Esophagus mucosa (tissue), 1 donor: Measurements from ENCODE around the gene PIK3R2. TPM values are rescaled to one million over a fixed set of nuclear protein-coding genes. Genes with fewer than 3 reads are reported as not detected.
A peak's percentile ranks its signal among the peaks of the same experiment; 100 is the strongest.
"Not testable (repeated sequence)": the region's sequence is repeated elsewhere in the genome, so short reads cannot be mapped to it uniquely, and the experiment has no call there.

ENCODE experiments used
- ATAC-seq: fragments of 200-7000 bp; cut with Tn5 transposase; one replicate; pipeline ENCODE4 v1.9.1; 2020
- total RNA-seq: library from RNA; stranded (reverse); gene quantifications from one replicate; pipeline ENCODE4 v1.2.4, GENCODE V29; 2023
- donor health status: DM: yes; HTN: yes; CAD: no.

Gene PIK3R2
- 35.6 TPM for total RNA-seq

DNA sequence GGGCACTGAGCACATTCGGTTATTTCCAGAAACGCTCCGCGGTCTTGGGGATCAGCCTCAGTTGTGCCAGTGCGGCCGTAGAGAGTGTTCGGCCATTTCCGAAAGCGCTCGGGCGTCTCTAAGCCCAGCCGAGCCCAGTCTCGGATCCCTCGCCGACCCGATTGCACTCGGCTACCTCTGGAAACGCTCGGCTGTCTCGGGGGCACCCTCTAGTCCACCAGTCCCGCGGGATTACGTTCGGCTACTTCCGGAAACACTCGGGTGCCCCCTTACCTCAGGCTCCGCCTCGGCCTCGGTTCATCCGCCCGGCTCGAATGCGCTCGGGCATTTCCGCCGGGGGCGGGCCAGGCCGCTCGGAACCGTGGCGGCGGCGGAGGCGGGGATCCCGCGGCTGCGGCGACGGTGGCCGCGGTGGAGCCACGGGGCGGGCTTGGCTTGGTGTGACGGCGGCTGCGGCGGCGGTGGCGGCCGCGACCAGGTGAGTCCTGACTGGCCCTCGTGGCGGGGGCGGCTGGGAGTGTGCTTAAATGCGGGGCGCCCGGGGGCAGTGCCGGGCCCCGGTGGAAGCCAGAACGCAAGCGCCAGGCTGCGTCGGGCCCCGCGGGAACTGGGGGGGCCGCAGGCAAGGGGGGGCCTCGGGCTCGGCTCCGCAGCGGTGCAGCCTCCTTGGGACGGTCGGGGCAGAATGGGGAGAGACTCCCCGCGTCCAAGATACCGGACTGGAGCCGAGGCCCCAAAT lies at the start of gene PIK3R2:
TSS of gene PIK3R2 (plus strand) at position 347 of the 739 bp plus-strand sequence. CDS start 2,717 bp downstream, outside the sequence.
- peak; percentile 86 for ATAC-seq

DNA sequence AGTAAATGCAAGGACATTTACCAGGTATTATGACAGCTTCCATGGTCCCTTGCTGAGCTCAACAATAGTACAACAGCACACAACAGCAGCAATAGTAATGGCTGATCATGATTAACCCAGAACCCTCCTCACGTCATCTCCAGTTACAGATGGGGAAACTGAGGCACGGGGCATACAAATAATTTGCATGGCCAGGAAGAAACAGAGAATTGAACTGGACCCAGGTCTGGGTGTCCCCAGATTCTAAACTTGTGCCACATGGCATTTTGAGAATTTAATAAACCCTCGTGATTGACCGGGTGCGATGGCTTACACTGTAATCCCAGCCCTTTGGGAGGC lies 48.2 kb upstream of the PIK3R2 start:
- no peak for ATAC-seq

DNA sequence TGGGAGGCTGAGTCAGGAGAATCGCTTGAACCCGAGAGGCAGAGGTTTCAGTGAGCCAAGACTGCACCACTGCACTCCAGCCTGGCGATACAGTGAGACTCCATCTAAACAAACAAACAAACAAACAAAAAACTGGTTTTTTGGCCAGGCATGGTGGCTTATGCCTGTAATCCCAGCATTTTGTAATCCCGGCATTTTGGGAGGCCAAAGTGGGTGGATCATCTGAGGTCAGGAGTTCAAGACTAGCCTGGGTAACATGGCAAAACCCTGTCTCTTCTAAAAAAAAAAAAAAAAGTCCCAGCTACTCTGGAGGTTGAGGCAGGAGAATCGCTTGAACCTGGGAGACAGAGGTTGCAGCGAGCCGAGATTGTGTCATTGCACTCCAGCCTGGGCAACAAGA lies 47.7 kb upstream of the PIK3R2 start:
- not testable (repeated sequence) for ATAC-seq

DNA sequence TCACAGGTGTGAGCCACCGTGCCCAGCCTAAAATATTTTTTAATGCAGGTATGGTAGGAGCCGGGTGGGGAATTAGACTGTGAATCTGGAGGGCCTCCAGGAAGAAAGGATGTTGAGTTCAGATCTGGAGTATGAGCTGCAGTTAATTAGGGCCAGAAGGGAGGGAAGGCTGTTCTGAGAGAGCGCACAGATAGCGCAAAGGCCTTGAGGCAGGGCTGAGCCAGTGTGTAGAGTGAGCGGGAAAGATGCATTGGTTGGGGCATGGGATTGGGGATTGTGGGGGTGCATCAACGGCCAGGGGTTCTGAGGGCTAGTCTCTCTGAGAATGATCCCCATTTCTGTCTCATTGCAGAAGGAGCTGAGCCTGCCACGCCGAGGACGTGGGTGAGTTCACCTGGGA lies 45.7 kb upstream of the PIK3R2 start:
- ATAC-seq = no peak

DNA sequence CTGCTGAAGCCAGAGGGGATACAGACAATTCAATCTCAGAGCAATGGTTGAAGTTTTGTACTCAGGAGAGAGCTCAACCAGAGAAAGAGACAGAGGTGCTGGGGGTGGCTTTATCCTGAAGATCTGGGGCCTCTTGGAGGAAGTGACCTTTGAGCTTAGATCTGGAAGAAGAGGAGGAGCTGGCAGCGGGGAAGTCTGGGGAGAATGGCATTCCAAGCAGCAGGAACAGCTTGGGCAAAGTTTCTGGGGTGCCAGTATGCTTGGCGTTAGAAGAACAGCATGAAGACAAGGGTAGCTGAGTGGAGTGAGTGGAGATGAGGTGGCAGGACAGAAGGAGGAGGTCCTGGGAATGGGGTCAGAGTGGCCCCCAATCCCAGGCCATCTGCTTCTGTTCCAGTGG lies 44.1 kb upstream of the PIK3R2 start:
- no peak for ATAC-seq

DNA sequence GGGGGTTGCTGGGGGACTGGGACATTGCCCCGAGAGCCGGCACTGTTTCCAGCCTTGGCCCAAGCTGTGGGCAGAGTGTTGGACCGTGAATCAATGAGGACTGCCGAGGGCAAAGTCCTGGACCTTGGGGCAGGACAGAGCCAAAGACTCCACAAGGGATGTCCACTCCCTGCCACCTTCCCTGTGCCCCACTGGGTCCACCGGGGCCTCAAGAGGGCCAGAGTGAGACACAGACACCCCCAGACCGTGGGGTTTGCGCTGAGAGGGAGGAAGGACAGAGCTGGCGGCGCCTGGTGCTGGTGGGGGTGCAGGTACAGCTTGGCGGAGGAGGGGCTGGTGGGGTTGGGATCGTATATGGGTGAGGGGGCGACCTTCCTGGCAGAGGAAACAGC lies 43.6 kb upstream of the PIK3R2 start:
- peak; percentile 14 for ATAC-seq

DNA sequence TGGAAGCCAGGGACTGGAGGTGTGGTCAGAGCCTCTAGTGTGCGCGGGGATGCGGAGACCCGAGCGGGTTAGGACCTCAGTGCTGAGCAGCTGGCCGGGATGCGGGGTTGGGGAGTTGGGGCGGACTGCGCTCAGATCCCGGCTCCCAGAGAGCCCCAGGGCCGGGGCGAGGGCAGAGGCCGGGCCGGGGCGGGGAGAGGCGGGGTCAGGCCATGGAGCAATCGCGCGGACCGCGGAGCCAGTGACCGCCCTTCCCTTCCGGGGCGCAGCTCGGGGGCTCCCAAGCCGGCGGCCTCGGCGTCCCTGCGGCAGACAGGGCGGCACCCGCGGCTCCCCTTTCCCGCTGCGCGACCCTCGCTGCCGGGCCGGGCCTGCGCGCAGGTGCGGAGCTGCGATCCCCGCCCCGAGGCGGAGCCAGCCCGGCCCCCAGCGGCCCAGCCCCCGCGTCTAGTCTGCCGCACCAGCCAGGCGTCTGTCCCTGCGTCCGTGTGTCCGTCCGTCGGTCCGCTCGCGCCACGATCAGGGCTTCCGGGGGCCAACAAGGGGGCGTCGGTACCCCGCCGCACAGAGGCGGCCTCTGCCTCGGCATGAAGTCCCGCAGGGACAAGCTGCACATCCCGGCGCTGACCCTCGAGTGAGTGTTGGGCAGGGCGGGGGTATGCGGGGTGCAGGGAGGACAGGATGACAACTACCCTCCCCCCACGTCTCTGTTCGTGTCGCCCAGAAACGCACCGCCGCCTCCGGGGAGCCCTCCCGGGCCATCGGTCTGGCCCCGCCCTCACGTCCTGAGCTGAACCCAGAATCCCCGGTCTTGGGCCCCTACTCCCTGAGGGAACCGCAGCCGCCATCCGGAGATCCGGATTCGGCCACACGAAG lies 43.0 kb upstream of the PIK3R2 start:
- ATAC-seq = peak; percentile 51

DNA sequence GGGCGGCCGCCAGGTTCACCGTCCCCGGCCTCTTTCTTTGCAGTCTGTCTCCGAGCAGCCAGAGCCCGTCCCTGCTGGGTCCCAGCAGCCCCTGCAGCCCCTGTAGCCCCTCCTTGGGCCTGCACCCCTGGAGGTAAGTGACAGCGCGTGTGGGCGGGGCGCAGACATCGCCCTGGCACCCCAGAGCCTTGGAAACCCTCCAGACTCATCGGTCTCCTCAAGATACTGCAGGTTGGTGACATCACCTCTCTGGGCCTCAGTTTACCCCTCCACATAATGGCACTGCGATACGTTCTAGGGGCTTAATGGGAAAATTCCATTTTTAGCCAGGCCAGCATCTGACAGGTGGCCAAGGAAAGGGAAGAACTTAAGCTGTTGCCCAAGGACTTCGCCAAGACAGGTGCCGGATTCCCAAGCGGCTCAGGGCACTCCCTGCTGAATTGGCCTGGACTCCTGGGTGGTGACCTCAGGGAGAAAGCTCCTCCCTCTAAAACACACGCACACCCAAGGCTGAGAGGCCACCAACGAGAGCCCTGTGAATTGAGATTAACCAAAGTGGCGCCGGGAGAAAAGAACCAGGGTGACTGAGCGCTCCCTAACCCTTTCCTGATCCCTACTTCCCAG lies 42.2 kb upstream of the PIK3R2 start:
- no peak for ATAC-seq

DNA sequence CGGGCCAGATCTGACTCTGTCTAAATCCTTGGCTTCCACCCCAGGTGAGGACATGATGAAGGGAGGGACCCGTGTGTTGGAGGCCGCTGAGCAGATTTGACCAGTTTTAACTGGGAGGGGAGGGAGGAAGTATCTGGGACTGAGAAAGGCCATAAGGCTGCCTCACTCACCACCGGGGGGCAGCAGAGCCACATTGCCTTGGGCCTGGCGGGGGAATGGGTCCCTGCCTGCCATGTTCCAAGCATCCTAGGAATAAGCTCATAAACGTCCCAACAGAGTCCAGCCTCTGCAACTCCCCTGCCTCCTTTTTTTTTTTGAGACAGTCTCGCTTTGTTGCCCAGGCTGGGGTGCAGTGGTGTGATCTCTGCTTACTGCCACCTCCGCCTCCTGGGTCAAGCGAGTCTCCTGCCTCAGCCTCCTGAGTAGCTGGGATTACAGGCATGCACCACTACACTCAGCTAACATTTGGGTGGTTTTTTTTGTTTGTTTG lies 39.9 kb upstream of the PIK3R2 start:
- ATAC-seq = peak; percentile 75

DNA sequence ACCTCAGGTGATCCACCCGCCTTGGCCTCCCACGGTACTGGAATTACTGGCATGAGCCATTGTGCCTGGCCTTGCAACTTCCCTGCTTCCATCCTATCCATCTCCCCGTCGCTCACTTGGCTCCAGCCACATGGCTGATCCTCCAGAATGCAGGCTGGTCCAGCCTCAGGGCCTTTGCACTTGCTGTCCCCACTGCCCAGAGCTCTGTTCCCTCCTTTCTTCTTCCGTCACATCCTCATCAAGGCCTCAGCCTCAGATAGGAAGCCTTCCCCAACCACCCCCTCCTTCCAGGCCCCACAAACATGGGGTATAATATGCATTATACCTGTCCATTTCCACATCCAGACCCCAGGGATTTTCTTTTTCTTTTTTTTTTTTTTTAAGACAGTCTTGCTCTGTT lies 39.1 kb upstream of the PIK3R2 start:
- ATAC-seq = no peak

DNA sequence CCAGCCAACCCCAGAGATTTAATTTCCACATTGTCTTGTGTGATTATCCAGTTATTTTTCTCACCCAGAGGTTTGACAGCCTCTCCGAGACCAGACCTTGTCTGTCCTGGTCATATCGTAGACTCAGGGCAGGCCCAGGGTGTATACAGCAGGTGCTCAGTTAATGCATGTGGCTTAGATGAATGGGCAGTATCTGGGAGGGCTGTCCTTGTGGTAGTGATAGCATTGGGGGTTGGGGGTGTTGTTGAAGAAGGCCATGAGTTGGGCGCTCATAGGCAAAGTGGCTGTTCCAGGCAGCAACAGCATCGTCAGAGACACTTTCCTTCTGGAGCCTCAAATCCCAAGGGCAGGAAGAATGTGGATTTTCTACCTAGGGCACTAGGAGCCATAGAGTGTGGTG lies 38.5 kb upstream of the PIK3R2 start:
- ATAC-seq = no peak

DNA sequence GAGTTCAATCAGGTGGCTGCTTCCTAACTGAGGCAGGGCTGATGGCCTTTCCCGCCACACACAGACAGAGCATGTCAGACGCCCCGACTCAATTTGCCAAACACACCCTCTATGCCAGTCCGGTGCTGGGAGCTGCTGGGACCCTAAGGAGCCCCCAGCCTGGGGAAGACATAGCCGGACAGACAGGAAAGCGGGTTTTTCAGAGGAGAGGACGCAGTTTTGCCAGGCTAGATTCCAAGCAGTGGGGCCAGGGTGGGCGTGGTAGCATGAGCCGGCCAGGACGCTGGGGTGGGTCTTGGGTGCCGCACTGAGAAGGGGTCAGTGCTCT lies 35.6 kb upstream of the PIK3R2 start:
- ATAC-seq = no peak

DNA sequence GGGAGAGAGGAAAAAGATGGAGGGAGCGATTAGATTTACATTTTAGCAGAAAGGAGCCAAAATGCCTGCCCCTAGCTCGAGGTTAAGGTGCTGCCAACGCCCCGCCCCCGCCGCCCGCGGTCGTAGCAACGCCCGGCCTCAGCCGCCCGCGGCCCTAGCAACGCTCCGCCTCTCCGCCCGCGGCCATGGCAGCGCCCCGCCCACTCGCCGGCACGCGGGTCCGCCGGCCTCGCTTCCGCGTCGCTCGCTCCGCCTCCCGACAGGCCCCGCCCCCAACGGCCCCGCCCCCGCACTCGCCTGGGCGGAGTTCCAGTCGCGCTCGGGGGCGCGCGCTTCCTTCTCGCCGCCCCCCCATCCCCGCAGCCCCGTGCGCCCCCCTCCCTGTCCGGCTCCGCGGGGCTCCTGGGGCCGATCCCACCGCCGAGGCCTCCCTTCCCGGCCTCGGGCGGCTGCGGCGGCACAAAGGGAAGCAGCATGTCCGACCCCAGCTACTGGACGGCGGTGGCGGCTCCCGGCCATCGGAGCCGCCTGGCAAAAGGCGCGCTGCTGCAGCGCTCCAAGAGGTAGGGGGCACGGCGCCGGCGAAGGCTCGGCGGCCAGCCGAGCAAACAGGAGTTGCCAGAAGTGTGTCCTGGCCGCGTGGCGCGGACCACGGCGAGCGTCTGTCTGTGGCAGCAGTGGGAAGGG lies 35.1 kb upstream of the PIK3R2 start:
- peak; percentile 83 for ATAC-seq

DNA sequence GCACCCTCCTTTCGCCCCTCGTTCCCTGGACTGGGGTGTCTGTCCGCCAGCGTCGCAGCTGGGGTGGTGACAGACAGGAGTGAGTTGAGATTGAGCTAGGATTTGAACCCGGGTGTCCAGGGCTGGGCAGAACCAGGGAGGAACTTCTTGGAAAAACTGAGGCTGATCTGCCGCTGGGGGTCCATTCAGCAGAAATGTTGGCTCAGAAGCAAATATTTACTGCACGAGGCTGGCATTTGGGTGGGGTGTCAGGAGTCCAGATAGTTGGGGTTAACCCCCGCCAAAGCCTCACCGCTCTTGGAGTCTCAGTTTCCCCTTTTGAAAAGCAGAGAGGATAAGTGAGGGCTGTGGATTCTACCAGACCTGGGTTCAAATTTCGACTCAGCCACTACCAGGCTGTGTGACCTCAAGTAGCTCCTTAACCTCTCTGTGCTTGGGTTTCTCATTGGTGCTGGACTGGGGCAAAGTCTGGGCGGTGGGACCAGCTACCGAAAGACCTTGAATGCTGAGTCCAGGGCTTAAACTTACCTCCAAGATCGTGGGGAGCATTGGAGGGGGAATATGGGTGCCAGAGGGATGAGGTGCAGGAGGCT lies 34.4 kb upstream of the PIK3R2 start:
- ATAC-seq = no peak

DNA sequence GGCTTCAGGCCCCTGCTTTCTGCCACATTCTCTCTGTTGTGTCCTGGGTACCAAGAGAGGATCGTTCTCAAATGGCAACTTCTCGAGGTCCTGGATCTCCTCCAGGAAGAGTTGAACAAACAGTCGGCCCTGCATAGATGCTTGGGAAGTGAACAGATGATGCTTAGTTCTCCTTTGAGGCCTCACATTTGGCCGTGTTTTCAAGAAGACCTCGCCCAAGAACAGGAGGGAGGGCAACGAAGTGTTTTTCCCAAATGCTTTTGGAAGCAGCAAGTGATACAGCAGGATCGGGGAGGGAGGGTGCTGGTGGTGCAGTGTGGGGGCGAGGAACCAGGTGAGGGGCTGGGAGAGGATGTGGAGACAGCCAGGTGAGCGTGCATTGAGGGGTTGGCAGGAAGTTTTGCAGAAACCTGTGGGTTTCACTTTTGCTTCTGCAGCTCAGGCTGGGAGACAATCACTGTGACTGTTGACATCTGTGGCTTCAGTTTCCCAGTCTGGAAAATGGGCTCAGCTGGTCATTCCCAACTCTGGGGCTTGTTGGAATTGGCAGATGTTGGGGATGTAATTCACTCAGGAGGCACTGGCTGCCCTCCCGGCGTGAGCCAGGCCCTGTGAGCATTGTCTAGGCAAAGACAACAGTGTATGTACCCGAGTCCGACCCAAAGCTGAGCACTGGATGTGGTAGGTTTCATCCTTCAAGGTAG lies 33.8 kb upstream of the PIK3R2 start:
- ATAC-seq = no peak

DNA sequence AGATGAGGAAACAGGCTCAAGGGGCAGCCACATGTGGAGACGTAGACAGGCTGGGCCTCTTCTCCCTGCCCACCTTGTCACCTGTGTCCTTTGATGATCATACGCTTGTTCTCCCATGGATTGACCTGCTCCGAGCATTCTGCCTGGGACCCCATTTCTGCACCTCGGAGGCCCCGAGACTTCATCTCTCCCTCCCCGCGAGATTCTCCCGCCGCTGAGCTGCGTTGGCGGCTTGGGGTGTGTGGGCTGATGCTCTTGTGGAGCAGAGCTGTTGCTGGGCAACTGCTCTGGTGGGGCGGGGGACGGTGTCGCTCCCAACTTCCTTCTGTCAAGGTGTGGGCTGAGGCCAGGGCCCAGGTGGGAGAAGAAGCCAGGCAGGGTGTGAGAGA lies 33.3 kb upstream of the PIK3R2 start:
- ATAC-seq = no peak

DNA sequence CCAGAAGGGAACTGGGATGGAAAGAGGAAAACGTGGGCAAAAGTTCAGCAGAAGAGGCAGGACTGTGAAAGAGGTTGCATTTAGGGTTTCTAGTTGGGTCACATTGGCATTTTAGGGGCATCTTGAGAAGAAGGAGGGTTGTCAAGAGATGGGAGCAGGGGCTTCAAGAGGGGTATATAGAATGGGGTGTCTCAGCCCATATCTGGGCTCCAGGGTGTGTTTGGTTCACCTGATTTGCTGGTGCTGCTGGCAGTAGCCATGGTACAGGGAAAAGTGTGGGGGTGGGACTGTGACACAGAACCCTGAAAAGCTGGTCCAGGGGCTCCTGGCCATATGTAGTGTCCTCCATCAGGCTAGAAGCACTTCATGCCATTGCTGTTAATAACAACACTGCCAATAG lies 32.8 kb upstream of the PIK3R2 start:
- ATAC-seq = no peak

DNA sequence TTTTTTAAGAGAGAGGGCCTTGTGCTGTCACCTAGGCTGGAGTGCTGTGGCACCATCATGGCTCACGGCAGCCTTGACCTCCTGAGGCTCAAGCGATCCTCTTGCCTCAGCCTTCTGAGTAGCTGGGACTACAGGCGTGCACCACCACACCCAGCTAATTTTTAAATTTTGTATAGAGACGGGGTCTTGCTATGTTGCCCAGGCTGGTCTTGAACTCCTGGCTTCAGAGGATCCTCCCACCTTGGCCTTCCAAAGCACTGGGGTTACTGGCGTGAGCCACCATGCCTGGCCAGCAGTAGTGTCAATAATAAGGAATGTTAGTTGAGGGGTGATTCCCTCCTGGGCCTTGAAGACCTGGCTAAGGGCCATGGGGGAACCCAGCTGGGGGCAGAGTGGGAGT lies 31.8 kb upstream of the PIK3R2 start:
- ATAC-seq = no peak

DNA sequence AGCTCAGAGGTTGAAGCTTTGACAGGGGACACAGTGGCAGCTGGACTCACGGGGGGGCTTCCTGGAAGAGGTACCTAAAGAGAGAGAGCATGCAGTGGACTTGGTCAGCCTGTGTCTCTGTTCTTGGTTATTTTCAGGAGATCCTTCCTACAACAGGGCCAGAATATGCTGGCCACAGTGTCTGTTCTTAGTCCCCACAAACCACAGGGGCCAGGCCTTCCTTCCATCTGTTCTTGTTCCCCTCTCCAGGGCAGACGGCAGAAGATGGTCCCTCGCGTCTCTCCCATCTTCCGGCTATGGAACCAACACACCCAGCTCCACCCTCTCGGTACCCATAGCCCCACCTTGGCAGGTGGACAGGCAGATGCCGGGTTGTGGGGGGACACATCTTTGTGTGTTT lies 30.5 kb upstream of the PIK3R2 start:
- no peak for ATAC-seq

DNA sequence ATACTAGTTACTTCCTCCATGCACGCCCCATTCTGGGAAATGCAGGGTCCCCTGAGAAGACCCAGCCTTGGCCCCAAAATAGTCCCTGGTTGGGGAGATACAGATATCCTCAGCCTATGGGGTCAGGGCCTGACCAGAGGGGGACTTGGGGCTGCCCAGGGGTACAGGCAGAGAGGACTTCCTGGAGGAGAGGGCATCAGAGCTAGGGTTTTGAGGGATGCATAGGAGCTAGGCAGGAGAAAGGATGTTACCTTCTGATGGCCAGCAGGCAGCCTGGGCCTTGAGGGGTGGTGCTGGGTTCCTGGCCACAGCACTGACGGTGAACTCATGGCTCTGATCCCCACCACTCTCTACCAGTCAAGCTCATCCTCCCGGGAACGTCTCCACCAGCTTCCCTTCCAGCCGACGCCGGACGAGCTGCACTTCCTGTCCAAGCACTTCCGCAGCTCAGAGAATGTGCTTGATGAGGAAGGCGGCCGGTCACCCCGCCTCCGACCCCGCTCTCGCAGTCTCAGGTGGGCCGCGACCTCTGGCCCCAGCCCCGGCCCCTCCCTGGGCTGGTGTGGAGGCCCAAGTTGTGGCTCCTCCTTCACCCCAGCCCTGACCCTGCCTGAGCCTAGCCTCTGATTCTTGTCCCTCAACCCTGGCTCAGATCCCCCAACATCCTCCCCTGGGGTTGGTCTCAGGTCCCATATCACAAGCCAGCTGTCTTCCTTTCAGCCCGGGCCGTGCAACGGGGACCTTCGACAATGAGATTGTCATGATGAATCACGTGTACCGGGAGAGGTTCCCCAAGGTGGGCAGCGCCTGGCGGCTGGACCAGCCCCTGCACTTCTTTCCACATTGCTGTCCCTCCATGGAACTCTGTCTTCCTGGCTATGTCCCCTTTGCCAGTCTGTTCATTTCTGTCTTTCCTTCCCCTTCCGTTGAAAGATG lies 29.8 kb upstream of the PIK3R2 start:
- ATAC-seq = peak; percentile 38

DNA sequence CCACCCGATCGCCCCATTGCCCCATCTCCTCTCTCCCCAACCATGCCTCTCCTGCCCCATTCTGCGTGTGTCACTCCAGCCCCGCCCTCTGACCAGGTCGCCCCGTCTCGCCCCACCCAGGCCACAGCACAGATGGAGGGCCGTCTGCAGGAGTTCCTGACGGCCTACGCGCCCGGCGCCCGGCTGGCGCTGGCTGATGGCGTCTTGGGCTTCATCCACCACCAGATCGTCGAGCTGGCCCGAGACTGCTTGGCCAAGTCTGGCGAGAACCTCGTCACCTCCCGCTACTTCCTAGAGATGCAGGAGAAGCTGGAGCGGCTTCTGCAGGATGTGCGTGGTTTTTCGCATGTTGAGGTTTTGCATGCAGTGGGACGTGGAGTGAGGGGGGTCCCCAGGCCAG lies 29.1 kb upstream of the PIK3R2 start:
- peak; percentile 34 for ATAC-seq
